Liver (tissue), 9 donors: Measurements from ENCODE around the gene COPG2. TPM values are rescaled to one million over a fixed set of nuclear protein-coding genes. Genes with fewer than 3 reads are reported as not detected.

Source experiments
- DNase-seq: peaks from one replicate; pipeline ENCODE4 v3.0.0-alpha.2; 2017; ENCODE audit warnings: low spot score
- H3K27ac ChIP-seq, 2 donors: one replicate each; pipeline ENCODE4 v1.7.0; 2013; ENCODE audit warnings: inconsistent platforms in 2 of 2, low read length in 2 of 2, control low read depth in 1 of 2, low read depth in 1 of 2, mild to moderate bottlenecking in 1 of 2
- H3K27me3 ChIP-seq, 4 donors: one replicate each; pipeline versions ENCODE4 v1.6.1 to v1.7.0; 2013; ENCODE audit warnings: low read length in 3 of 4, inconsistent platforms in 1 of 4, mild to moderate bottlenecking in 1 of 4, moderate library complexity in 1 of 4; ENCODE audit not compliant: control insufficient read depth in 4 of 4, insufficient read depth in 4 of 4
- H3K36me3 ChIP-seq, 4 donors: one replicate each; pipeline versions ENCODE4 v1.6.1 to v1.7.0; 2013; ENCODE audit warnings: low read length in 3 of 4, mild to moderate bottlenecking in 3 of 4, low read depth in 1 of 4, moderate library complexity in 1 of 4; ENCODE audit not compliant: control insufficient read depth in 4 of 4, insufficient read depth in 3 of 4
- H3K4me1 ChIP-seq, 4 donors: one replicate each; pipeline versions ENCODE4 v1.6.1 to v1.7.0; 2013; ENCODE audit warnings: low read length in 3 of 4, mild to moderate bottlenecking in 3 of 4, moderate library complexity in 1 of 4; ENCODE audit not compliant: control insufficient read depth in 4 of 4, insufficient read depth in 4 of 4
- H3K4me3 ChIP-seq, 3 donors: one replicate each; pipeline versions ENCODE4 v1.6.1 to v1.7.0; 2013; ENCODE audit warnings: low read length in 3 of 3, control low read depth in 1 of 3, low read depth in 1 of 3, mild to moderate bottlenecking in 1 of 3
- H3K9ac ChIP-seq, 2 donors: one replicate each; pipeline ENCODE4 v1.7.0; 2013; ENCODE audit warnings: low read length in 2 of 2, mild to moderate bottlenecking in 2 of 2, moderate library complexity in 2 of 2, control low read depth in 1 of 2, low read depth in 1 of 2
- H3K9me3 ChIP-seq, 4 donors: one replicate each; pipeline versions ENCODE4 v1.6.1 to v1.7.0; 2013; ENCODE audit warnings: low read length in 3 of 4; ENCODE audit not compliant: control insufficient read depth in 4 of 4
- ATF3 ChIP-seq: IDR thresholded peaks from 2 replicates; pipeline ENCODE4 v1.6.1; 2016; ENCODE audit warnings: antibody characterized with exemption
- CTCF ChIP-seq: fragments of 150-350 bp; IDR thresholded peaks from 2 replicates; pipeline ENCODE4 v1.5.1; 2017; ENCODE audit warnings: improper control_type of control experiment, low read depth, low read length; ENCODE audit not compliant: missing input control
- EGR1 ChIP-seq, 2 donors: IDR thresholded peaks; 2 replicates each; pipeline ENCODE4 v1.6.1; 2016 to 2018; ENCODE audit warnings: antibody characterized with exemption in 2 of 2, low read depth in 2 of 2
- FOXA1 ChIP-seq: IDR thresholded peaks from 2 replicates; pipeline ENCODE4 v1.6.1; 2016; ENCODE audit warnings: antibody characterized with exemption
- FOXA2 ChIP-seq: IDR thresholded peaks from 2 replicates; pipeline ENCODE4 v1.6.1; 2016; ENCODE audit warnings: antibody characterized with exemption
- GABPA ChIP-seq, 2 donors: IDR thresholded peaks in 1 of 2; conservative IDR thresholded peaks in 1 of 2; 2 replicates each; pipeline ENCODE4 v1.6.1; 2016; ENCODE audit warnings: antibody characterized with exemption in 2 of 2, mild to moderate bottlenecking in 1 of 2, moderate library complexity in 1 of 2
- HNF4A ChIP-seq, 2 donors: conservative IDR thresholded peaks; 2 replicates each; pipeline ENCODE4 v1.6.1; 2016; ENCODE audit warnings: antibody characterized with exemption in 2 of 2, mild to moderate bottlenecking in 2 of 2
- HNF4G ChIP-seq: IDR thresholded peaks from 2 replicates; pipeline ENCODE4 v1.6.1; 2016; ENCODE audit warnings: antibody characterized with exemption
- JUND ChIP-seq, 2 donors: IDR thresholded peaks; 2 replicates each; pipeline ENCODE4 v1.6.1; 2016; ENCODE audit warnings: antibody characterized with exemption in 2 of 2
- MAX ChIP-seq: IDR thresholded peaks from 2 replicates; pipeline ENCODE4 v1.6.1; 2016; ENCODE audit warnings: antibody characterized with exemption
- NR2F2 ChIP-seq: IDR thresholded peaks from 2 replicates; pipeline ENCODE4 v1.6.1; 2016; ENCODE audit warnings: antibody characterized with exemption
- RAD21 ChIP-seq, 2 donors: IDR thresholded peaks; 2 replicates each; pipeline ENCODE4 v1.6.1; 2016; ENCODE audit warnings: antibody characterized with exemption in 2 of 2, mild to moderate bottlenecking in 2 of 2
- REST ChIP-seq: IDR thresholded peaks from 2 replicates; pipeline ENCODE4 v1.6.1; 2016; ENCODE audit warnings: antibody characterized with exemption, mild to moderate bottlenecking
- RXRA ChIP-seq, 2 donors: IDR thresholded peaks; 2 replicates each; pipeline ENCODE4 v1.6.1; 2017 to 2018; ENCODE audit warnings: antibody characterized with exemption in 2 of 2, mild to moderate bottlenecking in 1 of 2
- SP1 ChIP-seq: IDR thresholded peaks from 2 replicates; pipeline ENCODE4 v1.6.1; 2018; ENCODE audit warnings: antibody characterized with exemption, mild to moderate bottlenecking
- TAF1 ChIP-seq: conservative IDR thresholded peaks from 2 replicates; pipeline ENCODE4 v1.6.1; 2016; ENCODE audit warnings: antibody characterized with exemption, mild to moderate bottlenecking
- YY1 ChIP-seq: IDR thresholded peaks from 2 replicates; pipeline ENCODE4 v1.6.1; 2016; ENCODE audit warnings: antibody characterized with exemption, mild to moderate bottlenecking
- ZBTB33 ChIP-seq: IDR thresholded peaks from 2 replicates; pipeline ENCODE4 v1.6.1; 2016; ENCODE audit warnings: antibody characterized with exemption
- WGBS: extraction: QIAGEN DNeasy Blood & Tissue Kit; methylation state at CpG from one replicate; pipeline ENCODE4 v1.1.7; 2013; 5-methylcytosine and 5-hydroxymethylcytosine counted together
- polyA plus RNA-seq, 2 donors: library from polyadenylated mRNA; stranded (reverse) in 1 of 2; unstranded in 1 of 2; fragments of 200-250 nt in 1 of 2; fragments of >200 nt in 1 of 2; fragmentation: Nextera tagmentation in 1 of 2; extraction: Ambion mirVana in 1 of 2; gene quantifications; one replicate each; pipeline versions ENCODE4 v1.2.1 to v1.2.3, GENCODE V29; 2013 to 2015
- total RNA-seq, 2 donors: library from RNA; depleted of rRNA; stranded (reverse); fragments of >200 nt; gene quantifications; one replicate each; pipeline ENCODE4 v1.2.3, GENCODE V29; 2014
- donor health status: healthy.
- donor health status: healthy.
- donor health status: healthy.
- donor health status: healthy.
- donor health status: healthy.

Gene COPG2
- total and polyA plus RNA-seq, 4 donors = 0.99 to 10.3 (median 4.7) TPM

GRCh38 chr7:130708766-130709165 lies 40.2 kb upstream of the COPG2 start:
- H3K27ac ChIP-seq = no peak overlapping the region
- no peak overlapping the region for H3K4me3 ChIP-seq
- no peaks in the 10 kb centered on the region for H3K4me1 ChIP-seq
- DNase-seq = no peak
- WGBS = 80% methylated on average over 4 of the region's 4 CpGs
- peaks cover 0 to 2% (median 0%) of the 10 kb centered on the region in 4 donors for H3K9me3 ChIP-seq
- H3K36me3 ChIP-seq = no peaks in the 10 kb centered on the region
- TF ChIP-seq YY1 (no peak), RXRA (IDR thresholded peaks at IDR 0.05) (no peak), GABPA (IDR thresholded peaks at IDR 0.05 in 1 of 2, conservative IDR thresholded peaks at IDR 0.05 in 1 of 2) (no peak), NR2F2 (no peak), RAD21 (IDR thresholded peaks at IDR 0.05) (no peak), ATF3 (no peak), HNF4A (conservative IDR thresholded peaks at IDR 0.05) (no peak), JUND (IDR thresholded peaks at IDR 0.05) (no peak), EGR1 (IDR thresholded peaks at IDR 0.05; ENCODE audit: low read depth in 2 of 2) (no peak), REST (no peak), MAX (no peak), SP1 (no peak), ZBTB33 (no peak), CTCF (no peak), FOXA1 (no peak), FOXA2 (no peak), HNF4G (no peak), TAF1 (no peak)
- H3K27me3 ChIP-seq = no peaks in the 10 kb centered on the region
- no peak overlapping the region for H3K9ac ChIP-seq

GRCh38 chr7:130708001-130708400 lies 39.5 kb upstream of the COPG2 start:
- H3K36me3 ChIP-seq = no peaks in the 10 kb centered on the region
- peaks cover 0 to 2% (median 0%) of the 10 kb centered on the region in 4 donors for H3K9me3 ChIP-seq
- no peak for DNase-seq
- no peak overlapping the region for H3K4me3 ChIP-seq
- no peaks in the 10 kb centered on the region for H3K27me3 ChIP-seq
- no peak overlapping the region for H3K9ac ChIP-seq
- TF ChIP-seq ZBTB33 (no peak), FOXA1 (no peak), CTCF (no peak)
- no peaks in the 10 kb centered on the region for H3K4me1 ChIP-seq
- H3K27ac ChIP-seq = no peak overlapping the region
- 93% methylated on average over 4 of the region's 4 CpGs for WGBS
